Measurements from ENCODE around the gene MFAP3L.

The MFAP3L gene

DNA sequence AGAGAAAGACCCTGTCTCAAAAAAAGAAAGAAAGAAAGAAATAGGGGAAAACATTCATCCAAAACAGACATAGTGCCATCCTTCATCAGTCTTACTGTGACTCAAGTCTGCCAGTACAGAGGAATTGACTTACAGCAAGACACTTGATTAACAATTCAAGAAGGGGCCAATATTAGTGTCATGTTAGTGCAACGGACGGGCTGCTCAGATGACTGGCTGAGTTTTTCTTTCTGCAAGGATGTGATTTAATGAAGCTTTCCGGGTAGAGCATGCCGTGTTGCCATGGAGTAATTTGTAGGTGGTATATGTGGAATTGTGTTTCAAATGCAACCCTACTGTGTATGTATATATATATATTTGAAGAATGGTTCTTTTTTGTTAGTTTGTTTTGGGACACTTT is 12.6 kb upstream of the MFAP3L start:
- Histone ChIP-seq H3K27ac (ENCODE audit: low read length) (no peak overlapping the region), H3K36me3 (replicated peaks; ENCODE audit: low read depth, low read length) (no peaks in the 10 kb centered on the region), H3K4me1 (ENCODE audit: low read length) (no peaks in the 10 kb centered on the region), H3K79me2 (ENCODE audit: low read length) (no peaks in the 10 kb centered on the region), H3K9me3 (ENCODE audit: insufficient read depth, low read length) (no peaks in the 10 kb centered on the region), H3K9ac (ENCODE audit: low read length) (no peak overlapping the region), H3K4me3 (ENCODE audit: low read length) (no peak overlapping the region), H2AFZ (ENCODE audit: low read depth, low read length) (no peak overlapping the region), H3K27me3 (ENCODE audit: low read depth, low read length) (no peaks in the 10 kb centered on the region), H3K4me2 (ENCODE audit: low read length) (no peak overlapping the region), H4K20me1 (ENCODE audit: insufficient read depth, low read length) (no peaks in the 10 kb centered on the region)
- no peak for TF ChIP-seq EZH2phosphoT487 (IDR thresholded peaks at IDR 0.05; ENCODE audit: low read depth)
- TF ChIP-seq, protein P1, sequence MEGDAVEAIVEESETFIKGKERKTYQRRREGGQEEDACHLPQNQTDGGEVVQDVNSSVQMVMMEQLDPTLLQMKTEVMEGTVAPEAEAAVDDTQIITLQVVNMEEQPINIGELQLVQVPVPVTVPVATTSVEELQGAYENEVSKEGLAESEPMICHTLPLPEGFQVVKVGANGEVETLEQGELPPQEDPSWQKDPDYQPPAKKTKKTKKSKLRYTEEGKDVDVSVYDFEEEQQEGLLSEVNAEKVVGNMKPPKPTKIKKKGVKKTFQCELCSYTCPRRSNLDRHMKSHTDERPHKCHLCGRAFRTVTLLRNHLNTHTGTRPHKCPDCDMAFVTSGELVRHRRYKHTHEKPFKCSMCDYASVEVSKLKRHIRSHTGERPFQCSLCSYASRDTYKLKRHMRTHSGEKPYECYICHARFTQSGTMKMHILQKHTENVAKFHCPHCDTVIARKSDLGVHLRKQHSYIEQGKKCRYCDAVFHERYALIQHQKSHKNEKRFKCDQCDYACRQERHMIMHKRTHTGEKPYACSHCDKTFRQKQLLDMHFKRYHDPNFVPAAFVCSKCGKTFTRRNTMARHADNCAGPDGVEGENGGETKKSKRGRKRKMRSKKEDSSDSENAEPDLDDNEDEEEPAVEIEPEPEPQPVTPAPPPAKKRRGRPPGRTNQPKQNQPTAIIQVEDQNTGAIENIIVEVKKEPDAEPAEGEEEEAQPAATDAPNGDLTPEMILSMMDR (IDR thresholded peaks at IDR 0.05; ENCODE audit: low read depth, low read length) = no peak

DNA sequence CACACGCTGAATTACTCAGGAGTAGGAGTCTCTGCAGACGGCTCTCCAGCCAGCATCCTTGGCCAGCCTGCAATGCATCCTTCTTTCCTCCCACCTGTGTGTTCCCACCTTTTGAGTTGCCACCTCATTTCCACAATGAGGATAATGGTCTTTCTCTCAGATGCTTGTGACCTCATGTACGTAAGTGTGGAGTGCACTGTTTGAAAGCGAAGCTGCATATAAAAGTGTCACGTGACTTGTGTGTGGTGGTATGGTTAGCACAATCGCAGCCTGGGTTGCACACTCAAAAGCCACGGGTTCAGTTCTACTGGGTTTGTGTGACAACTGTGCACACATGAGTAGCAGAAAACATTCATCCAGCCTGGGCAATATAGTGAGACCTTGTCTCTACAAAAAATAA is 12.0 kb upstream of the MFAP3L start:
- no peak for TF ChIP-seq EZH2phosphoT487 (IDR thresholded peaks at IDR 0.05; ENCODE audit: low read depth)
- TF ChIP-seq, protein P1 (IDR thresholded peaks at IDR 0.05; ENCODE audit: low read depth, low read length) = no peak
- Histone ChIP-seq H3K9me3 (ENCODE audit: insufficient read depth, low read length) (no peaks in the 10 kb centered on the region), H3K79me2 (ENCODE audit: low read length) (no peaks in the 10 kb centered on the region), H3K4me3 (ENCODE audit: low read length) (no peak overlapping the region), H3K4me1 (ENCODE audit: low read length) (no peaks in the 10 kb centered on the region), H4K20me1 (ENCODE audit: insufficient read depth, low read length) (no peaks in the 10 kb centered on the region), H3K27me3 (ENCODE audit: low read depth, low read length) (no peaks in the 10 kb centered on the region), H3K27ac (ENCODE audit: low read length) (no peak overlapping the region), H3K9ac (ENCODE audit: low read length) (no peak overlapping the region), H3K36me3 (replicated peaks; ENCODE audit: low read depth, low read length) (no peaks in the 10 kb centered on the region), H2AFZ (ENCODE audit: low read depth, low read length) (no peak overlapping the region), H3K4me2 (ENCODE audit: low read length) (no peak overlapping the region)

DNA sequence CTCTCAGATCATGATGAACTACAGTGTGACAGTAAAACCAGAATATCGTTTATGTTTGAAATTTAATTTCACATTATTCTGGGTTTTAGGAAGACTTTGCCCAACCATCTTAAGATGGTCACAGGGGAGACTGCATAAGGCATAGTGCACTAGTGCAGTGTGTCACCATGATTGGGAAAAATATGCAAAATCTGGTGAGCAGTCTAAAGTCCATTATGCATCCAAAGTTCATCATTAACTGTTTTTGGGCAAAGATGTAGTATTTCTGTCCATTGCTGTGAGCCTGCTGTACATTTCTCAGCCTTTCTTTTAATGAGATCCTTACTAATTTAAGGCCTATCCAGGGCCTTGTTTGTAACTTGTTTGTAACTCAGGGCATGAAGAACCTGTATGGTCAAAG is 11.3 kb upstream of the MFAP3L start:
- H3K4me1 ChIP-seq (ENCODE audit: low read length) = no peaks in the 10 kb centered on the region
- no peak overlapping the region for H2AFZ ChIP-seq (ENCODE audit: low read depth, low read length)
- no peaks in the 10 kb centered on the region for H3K36me3 ChIP-seq (replicated peaks; ENCODE audit: low read depth, low read length)
- TF ChIP-seq, protein P1 (IDR thresholded peaks at IDR 0.05; ENCODE audit: low read depth, low read length) = no peak
- TF ChIP-seq EZH2phosphoT487 (IDR thresholded peaks at IDR 0.05; ENCODE audit: low read depth) = no peak
- no peak overlapping the region for H3K4me3 ChIP-seq (ENCODE audit: low read length)
- H3K9ac ChIP-seq (ENCODE audit: low read length) = no peak overlapping the region
- no peaks in the 10 kb centered on the region for H3K79me2 ChIP-seq (ENCODE audit: low read length)
- no peak overlapping the region for H3K4me2 ChIP-seq (ENCODE audit: low read length)
- no peaks in the 10 kb centered on the region for H3K27me3 ChIP-seq (ENCODE audit: low read depth, low read length)
- H4K20me1 ChIP-seq (ENCODE audit: insufficient read depth, low read length) = no peaks in the 10 kb centered on the region
- no peak overlapping the region for H3K27ac ChIP-seq (ENCODE audit: low read length)
- no peaks in the 10 kb centered on the region for H3K9me3 ChIP-seq (ENCODE audit: insufficient read depth, low read length)

DNA sequence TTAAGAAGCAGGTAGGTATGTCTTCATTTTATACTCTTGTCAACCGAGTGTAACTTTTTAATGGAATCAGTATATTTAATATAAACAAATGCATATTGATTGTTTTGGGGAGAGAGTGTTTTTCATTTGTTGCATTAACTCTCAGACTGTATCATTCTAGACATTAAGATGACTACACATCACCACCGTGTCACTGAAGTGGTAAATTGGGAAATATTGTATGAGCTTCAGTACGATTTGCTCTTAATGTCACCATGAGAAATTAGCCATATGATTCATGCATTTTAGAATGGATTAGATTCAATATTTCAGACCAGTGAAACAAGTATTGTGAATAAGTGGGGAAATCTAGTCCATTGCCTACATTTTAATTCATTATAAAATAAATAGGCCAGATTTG is 9.7 kb upstream of the MFAP3L start:
- no peaks in the 10 kb centered on the region for H3K9me3 ChIP-seq (ENCODE audit: insufficient read depth, low read length)
- H3K27me3 ChIP-seq (ENCODE audit: low read depth, low read length) = no peaks in the 10 kb centered on the region
- H2AFZ ChIP-seq (ENCODE audit: low read depth, low read length) = no peak overlapping the region
- no peaks in the 10 kb centered on the region for H3K4me1 ChIP-seq (ENCODE audit: low read length)
- H4K20me1 ChIP-seq (ENCODE audit: insufficient read depth, low read length) = no peaks in the 10 kb centered on the region
- H3K27ac ChIP-seq (ENCODE audit: low read length) = no peak overlapping the region
- no peaks in the 10 kb centered on the region for H3K36me3 ChIP-seq (replicated peaks; ENCODE audit: low read depth, low read length)
- TF ChIP-seq, protein P1 (IDR thresholded peaks at IDR 0.05; ENCODE audit: low read depth, low read length) = no peak
- no peak for TF ChIP-seq EZH2phosphoT487 (IDR thresholded peaks at IDR 0.05; ENCODE audit: low read depth)
- no peak overlapping the region for H3K4me3 ChIP-seq (ENCODE audit: low read length)
- no peak overlapping the region for H3K4me2 ChIP-seq (ENCODE audit: low read length)
- H3K9ac ChIP-seq (ENCODE audit: low read length) = no peak overlapping the region
- H3K79me2 ChIP-seq (ENCODE audit: low read length) = no peaks in the 10 kb centered on the region
